Dermis microvascular lymphatic vessel endothelial cell (primary cell): ENCODE data around the gene RPL27A. TPM values are rescaled to one million over a fixed set of nuclear protein-coding genes. Genes with fewer than 3 reads are reported as not detected.
A peak's percentile ranks its signal among the peaks of the same experiment; 100 is the strongest.

Experiments used
- DNase-seq, 2 donors: peaks; one replicate each; pipeline versions ENCODE4 v3.0.0 to v3.0.0-alpha.2; 2010; ENCODE audit warnings: low read depth in 2 of 2
- total RNA-seq: library from RNA; depleted of rRNA; stranded (reverse); fragments of >200 nt; gene quantifications from 2 replicates; pipeline ENCODE4 v1.2.1, GENCODE V29; 2014

Gene RPL27A
- total RNA-seq, 1 donor from 2014 or later = 1,131 TPM

DNA sequence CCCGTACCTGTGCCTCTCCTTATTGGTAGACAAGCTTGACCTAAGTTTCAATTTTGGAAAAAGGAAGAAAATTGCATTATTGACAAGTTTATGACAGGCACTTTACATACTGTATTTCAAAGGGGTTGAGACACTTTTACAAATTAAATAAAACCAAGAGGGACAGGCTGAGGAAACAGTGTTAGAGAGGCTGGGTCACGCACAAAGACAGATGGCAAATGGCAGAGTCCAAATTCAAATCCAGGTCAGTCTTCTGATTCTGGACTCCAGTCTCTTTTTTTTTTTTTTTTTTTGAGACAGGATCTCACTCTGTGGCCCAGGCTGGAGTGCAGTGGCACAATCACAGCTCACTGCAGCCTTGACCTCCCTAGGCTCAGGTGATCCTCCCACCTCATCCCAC, 10.2 kb upstream of the RPL27A start:
- no peak for DNase-seq

DNA sequence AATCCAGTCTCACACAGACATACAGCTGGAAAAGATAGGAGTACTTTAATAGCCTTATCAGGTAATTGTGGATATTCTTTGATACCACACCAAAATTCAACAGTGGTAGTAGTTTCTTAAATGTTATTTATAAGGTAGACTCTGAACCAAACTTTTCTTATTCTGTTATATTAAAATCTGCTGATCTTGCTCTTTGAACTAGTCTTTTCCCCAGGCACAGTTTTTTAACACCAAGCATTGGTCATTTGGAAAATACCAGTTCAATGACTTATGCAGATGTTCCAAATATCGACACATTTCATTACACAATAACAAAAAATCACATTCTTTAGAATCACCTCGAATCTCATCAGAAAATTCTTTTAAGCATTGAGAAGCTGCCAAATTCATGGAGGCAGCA, 7.7 kb upstream of the RPL27A start:
- no peak for DNase-seq

DNA sequence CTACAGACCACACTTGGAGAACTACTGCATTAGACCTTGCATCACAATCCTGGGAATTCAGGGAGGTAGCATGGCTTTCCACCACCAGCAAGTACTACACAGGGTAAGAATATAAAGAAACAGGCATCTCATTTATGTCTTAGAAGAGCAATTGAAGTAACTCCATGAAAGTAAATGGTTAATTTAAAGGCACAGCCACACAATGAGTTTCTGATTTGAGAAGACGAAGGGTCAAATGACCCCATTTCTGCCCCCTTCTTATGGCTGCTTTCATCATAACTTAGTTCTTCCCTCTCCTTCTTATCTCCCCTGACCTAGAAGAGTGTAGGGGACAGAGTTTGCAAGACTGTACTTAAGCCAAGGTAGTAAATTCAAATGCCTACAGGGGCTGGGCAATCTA, 6.1 kb upstream of the RPL27A start:
- DNase-seq = no peak

DNA sequence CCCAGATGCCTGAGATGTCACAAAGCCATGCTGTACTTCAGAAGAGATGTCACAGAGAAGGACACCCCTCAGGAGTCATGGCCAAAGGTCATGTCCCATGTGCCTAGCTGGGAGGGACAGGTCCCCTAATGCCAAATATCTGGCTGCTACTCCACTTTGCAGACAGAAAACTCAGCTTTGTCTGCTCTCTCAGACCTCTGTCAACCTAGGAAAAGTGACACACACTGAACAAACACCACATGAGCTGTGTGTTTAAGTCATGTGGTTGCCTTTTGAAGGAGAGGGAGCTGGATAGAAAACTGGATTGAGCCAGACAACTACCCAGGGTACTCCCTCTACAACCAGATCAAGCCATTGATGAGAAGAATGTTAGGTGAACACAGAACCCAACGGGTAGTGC, 3.6 kb upstream of the RPL27A start:
- no peak for DNase-seq

DNA sequence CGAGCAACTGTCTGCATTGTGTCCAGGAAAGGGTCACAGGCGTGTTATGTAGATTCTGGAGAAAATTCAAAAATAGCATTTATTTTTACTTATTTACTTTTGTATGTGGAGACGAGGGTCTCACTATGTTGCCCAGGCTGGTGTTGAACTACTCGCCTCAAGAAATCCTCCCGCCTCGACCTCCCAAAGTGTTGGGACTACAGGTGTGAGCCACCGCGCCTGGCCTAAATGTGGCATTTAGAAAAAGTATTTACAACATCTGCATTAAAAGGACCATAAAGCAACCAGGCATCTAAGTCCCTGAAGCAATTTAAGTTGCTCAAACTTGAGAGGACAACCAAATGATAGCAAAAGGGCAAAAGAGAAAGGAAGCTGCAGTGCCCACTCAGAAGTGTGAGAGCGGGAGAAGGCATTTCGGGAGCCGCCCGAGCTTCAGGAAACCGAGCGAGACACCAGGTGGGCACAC, 722 bp upstream of the RPL27A start:
- no peak for DNase-seq

DNA sequence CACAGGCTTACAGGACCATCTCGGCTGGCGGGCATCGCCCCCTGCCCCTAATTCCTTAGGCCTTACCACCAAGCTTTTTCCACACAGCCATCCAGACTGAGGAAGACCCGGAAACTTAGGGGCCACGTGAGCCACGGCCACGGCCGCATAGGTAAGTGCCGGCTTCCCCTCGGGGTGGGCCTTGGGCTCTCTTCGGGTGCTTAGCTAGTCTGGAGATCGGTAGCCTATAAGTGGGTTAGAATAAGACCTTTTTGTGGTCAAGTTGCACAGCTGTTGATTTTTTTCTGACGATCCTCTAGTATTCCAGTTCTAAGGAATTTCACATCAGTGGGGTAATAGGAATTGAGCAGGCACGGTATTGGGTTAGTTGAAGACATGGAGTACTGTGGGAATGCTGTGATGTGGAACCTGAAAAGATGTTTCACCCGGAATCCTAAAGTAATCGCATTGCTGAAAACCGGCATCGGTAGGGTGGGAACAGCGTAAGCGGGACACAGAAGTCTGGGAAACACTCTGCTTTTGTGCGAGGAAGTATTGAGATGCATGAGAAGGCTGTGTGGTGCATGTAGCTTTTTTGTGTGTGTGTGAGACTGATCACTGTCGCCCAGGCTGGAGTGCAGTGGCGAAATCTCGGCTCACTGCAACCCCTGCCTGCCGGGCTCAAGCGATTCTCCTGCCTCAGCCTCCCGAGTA, 669 bp downstream of the RPL27A start:
- peak in 1 of 2 donors; percentile 57 for DNase-seq

DNA sequence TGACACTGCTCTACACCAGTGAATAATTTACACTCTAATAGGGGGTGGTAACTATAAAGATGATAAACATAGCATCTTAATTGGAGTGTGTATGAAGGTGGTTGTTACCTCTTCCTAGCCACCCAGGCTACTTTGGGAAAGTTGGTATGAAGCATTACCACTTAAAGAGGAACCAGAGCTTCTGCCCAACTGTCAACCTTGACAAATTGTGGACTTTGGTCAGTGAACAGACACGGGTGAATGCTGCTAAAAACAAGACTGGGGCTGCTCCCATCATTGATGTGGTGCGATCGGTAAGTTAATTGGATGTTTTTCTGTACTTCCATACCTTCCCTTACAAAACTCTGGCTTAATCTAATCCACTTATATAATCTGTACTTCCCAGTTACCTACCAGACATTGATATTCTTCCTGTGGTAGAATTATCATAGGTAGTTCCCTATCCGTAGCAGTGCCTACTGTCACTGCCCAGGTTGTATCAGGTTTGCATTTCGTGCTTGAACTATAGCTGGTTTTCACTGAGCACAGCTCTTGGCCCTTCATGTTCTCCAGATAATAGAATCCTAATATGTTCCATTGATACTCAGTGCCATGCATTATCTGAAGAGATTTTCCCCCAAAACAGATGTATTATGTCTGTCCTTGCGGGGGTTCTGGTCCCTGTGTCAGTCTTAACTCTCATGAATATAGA, 2.2 kb downstream of the RPL27A start:
- no peak for DNase-seq

DNA sequence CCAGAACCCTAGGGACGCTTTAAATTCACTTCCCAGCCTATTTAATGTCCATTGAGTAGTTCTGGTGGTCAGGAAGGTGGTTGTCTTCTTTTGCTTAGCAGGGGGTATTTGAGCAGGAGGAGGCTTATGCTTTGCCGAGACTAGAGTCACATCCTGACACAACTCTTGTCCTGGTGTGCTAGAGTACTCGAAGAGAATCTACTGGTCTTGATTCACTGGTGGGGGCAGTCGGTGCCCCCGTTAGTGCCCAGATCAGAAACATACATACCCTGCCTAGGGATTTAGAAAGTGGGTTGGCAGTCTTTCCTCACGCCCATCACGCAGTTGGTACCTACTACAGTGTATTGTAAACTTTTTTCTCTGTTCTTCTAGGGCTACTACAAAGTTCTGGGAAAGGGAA, 2.7 kb downstream of the RPL27A start:
- no peak for DNase-seq

DNA sequence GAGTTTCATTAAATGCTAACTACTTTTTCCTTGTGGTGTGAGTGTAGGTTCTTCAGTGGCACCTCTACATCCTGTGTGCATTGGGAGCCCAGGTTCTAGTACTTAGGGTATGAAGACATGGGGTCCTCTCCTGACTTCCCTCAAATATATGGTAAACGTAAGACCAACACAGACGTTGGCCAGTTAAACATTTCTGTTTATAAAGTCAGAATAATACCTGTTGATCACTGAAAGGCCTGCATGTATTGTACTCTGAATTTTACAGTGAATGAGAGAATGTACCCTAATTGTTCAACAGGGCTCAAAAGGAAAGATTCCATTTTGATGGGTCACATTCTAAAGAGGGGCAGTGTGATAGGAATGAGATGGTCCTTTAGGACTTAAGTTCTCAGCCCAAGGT, 3.2 kb downstream of the RPL27A start:
- DNase-seq = no peak

DNA sequence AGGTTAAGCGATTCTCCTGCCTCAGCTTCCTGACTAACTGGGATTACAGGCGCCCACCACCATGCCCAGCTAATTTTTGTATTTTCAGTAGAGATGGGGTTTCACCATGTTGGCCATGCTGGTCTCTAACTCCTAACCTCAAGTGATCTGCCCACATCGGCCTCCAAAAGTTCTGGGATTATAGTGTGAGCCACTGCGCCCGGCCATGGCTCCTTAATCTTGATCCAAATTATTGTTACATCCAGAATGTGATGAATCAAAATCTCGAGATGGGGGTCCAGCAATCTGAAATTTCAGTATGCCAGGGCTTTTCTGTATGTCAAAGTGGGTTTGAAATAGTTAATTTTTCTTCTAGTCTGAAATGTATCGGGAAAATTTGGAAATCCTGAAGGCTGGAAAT, 3.7 kb downstream of the RPL27A start:
- no peak for DNase-seq

DNA sequence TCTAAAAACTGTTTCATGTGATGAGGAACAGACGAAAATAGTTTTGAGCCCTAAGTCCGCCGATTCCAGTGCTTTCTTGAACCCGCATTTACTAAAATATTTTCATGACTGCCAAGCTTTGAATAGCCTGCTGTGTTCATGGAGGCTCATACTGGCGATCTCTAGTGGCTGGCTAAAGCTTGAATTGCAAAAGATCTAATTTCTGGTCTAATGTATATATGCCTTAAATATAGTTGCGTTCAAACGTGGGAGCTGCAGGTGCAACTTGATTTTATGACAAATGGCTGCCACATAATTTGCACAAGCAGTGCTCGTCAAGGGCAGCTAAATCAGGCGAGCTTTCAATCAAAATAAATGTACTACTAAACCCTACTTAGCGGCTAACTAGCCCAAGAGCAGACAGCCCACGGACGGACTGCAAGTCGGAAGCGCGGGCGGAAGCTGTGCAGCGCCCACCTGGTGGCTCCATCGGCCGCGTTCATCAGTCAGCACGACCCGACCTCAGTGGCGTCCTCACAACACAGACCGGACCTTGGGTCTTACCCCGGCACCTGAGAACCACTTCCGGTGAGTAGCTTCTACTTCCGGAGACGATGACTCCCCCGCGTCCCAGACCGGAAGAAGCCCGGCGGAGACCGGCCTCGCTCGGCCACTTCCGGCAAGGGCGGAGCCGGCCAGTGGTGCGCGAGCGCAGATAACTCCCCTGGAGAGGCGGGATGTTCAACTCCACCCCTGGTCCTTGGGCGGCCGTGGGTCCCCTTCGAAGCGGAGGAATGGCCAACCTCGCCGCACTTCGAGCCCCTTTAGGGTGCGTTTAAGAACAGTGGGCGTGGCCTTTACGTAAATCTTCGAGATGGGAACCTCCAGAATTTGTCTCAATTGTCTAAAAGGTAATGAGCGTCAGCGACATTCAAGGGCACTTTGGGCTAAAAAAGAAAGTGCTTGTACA, 6.1 kb downstream of the RPL27A start:
- DNase-seq = peak; percentile 92 to 93

DNA sequence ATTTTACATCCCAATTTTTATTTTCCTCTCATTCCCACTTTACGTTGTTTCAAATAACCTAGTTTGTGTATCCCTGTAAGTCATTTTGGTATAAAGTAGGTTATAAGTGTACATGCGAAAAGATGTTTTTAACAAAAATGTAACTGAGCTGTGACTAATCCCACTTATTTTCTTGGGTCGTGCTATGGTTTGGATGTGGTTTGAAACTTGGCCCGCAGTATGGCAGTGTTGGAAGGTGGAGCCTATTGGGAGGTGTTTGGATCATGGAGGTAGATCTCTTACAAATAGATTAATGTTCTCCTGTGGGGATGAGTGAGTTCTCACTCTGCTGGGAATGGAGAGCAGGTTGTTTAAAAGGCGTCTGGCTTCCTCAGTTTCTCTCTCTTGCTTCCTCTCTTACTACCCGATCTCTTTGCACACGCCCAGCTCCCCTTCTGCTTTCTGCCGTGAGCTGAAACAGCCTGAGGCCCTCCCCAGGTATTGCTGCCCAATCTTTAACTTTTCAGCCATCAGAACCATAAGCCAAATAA, 7.2 kb downstream of the RPL27A start:
- DNase-seq = no peak

DNA sequence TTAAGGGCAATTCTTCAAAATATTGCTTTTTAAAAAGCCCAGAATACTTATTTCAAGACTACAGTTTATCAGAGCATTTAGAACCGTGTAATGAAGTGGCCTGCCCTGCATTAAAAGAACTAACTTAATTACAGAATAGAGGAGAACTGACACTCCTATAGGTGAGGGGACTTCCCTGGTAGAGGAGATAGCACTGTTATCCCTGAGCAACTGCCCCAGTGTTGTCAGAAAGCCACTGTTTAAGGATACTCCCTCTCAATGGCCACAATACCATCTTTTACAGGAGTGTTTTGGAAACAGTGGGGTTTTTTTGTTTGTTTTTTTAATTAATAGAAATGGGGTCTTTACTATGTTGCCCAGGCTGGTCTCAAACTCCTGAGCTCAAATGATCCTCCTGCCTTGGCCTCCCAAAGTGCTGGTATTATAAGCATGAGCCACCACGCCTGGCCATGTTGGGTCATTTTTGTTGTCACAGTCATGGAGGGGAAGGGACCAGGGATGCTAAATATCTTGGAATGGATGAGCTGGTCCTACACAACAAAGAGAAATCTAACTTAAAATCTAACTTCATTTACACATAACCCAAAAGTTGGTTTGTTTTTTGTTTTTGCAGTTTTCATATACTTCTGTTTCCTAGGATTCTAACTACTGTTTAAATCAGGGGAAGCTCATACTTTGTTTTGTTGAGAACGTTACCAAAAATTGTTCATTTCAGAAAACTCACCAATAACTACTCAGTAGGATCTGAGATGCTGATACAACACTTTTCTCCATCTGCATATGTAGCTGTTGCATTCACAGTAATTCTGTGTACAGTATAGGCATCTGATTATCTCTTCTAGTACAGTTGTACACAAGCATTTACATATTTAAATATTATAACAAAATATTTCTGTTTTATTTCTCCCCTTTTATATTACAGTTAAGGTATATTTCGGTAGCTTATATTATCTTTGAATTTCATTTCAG, 8.1 kb downstream of the RPL27A start:
- DNase-seq = no peak

DNA sequence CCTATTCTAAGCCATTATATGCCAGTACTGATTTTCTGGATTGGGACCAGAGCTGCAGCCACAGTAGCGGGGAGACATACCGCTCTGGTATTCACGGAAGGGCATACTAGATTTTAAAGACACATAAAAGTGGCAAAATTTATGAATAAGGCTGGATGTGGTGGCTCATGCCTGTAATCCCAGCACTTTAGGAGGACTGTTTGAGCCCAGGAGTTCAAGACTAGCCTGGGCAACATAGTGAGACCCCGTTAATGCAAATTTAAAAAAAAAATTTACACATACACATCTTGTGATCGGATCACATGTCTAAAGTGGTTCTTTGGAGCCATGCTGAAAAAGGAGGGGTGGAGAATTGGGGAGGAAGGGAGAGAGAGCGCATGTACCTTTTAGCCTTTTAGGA, 9.0 kb downstream of the RPL27A start:
- no peak for DNase-seq

DNA sequence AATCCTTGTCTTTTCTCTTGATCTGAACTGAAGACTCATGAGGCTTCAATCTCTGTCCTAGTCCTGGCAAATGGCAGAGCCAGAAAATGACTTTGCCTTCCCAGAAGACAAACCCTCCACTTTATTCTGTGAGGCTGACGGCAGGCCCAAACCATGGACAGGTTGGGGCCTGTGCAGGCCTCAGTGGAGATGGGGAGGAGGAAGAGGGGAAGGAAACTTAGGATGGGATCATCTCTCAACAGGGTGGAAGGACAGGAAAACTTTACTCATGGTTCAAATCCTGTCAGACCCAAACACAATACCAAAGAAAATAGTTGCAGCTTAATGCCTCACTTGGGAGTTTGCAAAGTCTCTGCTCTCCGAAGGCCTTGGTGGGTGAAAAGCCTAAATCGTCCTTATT, 9.8 kb downstream of the RPL27A start:
- no peak for DNase-seq

DNA sequence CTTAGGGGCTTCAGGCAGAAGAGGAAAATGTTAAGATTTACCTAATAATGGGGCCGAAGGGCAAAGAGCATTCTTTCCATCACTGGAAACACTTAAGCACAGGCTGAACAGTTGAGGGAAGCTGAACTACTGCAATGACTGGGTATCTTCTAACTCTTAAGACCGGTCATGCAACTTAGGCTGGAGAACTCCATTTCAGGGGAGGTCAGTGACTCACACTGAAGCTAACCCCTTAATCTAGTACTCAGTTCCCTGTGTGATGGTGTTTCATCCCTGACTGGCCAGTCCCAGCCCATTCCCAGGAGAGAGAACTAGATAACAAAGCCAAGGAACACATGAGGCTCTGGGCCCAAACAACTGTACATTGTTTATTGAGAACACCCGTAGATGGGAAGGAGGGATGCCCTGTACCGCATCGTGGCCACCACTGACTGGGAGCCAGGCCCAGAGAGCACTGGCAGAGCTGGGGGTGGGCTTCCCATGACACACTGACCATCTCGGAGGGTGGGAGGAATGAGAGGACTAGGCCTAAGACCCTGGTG, 10.5 kb downstream of the RPL27A start:
- DNase-seq = no peak

DNA sequence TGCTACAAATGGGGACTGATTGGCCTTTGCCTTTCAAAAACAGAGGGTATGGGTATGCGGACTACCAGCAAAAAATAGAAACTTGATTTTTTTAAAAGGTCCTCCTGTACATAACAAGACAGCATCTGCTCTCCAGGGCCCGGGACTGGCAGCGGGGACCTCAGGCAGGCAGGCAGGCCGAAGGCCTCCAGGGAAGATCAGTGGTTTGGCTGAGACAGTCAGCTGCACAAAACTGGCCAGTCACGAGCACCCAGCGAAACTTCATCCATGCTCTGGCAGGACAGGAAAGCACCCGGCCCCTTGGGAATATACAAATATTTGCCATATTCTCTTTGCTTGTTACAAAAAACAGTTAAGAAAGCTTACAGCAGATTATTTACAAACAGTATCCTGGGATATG, 11.0 kb downstream of the RPL27A start:
- no peak for DNase-seq

DNA sequence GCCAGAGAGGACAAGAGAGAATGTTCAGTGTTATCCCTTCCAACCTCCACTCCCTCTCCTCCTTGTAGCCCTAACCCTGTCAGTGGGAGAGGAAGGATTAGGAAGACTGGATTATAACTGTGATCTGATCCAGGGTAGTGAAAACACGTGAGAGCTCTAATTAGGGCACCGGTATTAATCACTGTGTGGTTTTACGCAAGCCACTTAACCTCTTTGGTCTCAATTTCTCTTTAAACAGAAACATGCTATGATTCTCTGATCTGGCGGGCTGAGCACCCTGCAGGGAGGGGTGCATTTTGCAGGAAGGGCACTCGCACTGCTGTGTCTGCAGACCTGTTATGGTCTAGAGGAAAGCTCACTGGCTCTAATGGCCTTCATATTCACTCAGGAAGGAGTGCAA, 11.5 kb downstream of the RPL27A start:
- no peak for DNase-seq

DNA sequence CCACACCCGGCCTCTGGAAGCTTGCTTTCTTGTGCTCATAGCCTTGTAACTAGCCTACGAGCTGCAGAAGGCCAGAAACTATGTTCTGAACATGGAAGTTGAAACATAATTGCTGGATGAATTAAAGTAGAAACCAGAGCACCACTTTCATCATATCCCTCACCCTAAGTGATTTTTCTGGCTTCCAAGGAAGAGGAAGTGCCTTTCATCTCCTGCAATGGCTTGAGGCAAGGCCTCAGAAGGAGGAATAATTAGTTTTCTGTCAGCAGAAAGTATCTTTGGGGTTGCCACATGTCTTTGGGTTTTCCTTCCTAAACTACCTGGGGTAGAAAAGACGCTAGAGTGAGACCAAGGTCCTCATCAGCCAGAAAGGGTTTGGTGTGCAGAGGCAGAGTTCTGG, 14.5 kb downstream of the RPL27A start:
- no peak for DNase-seq

DNA sequence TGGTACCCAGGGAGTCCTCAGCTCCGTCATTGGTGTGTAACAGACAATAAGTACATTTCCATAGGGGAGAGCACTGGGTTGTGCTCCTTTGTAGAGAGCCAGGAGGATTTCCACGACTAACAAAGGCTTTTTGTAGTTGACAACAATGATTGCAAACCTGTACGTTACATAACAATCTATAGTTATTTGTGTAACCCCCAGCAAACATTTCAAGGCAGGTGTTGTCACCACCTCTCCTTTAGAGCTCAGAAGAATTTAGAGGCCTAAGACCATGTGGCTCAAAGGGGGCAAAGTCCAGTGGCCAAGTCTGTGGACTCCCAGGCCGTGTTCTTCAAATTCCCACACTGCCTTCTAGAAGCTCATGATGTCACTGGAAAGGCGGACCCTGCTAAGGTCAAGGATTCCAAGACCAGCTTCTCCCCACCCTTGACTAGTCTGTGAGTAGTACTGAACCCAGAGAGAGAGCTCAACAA, 15.8 kb downstream of the RPL27A start:
- DNase-seq = no peak
